ENCODE data around the gene ZNF543.

DNA sequence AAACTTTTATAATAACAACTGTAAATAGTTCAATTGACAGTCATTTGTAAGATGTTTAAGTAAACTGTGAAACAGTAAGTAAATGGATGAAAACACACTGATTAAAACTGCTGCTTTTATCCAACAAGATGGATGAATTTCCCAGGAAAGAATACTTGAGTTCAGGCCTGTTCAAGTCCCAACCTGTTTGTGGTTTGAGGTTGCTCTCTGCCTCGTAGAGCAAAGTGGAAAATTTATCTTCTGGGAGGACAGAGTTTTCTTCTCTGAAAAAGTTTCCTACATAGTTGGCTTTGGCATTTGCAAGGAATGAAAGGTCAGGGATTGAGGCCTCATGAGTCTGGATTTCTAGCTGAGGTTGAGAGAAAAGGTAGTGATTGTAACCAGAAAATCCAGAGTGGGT lies 15.2 kb upstream of the ZNF543 start:
- TF ChIP-seq POLR2A (IDR thresholded peaks at IDR 0.05) = no peak
- TF ChIP-seq, protein P1, sequence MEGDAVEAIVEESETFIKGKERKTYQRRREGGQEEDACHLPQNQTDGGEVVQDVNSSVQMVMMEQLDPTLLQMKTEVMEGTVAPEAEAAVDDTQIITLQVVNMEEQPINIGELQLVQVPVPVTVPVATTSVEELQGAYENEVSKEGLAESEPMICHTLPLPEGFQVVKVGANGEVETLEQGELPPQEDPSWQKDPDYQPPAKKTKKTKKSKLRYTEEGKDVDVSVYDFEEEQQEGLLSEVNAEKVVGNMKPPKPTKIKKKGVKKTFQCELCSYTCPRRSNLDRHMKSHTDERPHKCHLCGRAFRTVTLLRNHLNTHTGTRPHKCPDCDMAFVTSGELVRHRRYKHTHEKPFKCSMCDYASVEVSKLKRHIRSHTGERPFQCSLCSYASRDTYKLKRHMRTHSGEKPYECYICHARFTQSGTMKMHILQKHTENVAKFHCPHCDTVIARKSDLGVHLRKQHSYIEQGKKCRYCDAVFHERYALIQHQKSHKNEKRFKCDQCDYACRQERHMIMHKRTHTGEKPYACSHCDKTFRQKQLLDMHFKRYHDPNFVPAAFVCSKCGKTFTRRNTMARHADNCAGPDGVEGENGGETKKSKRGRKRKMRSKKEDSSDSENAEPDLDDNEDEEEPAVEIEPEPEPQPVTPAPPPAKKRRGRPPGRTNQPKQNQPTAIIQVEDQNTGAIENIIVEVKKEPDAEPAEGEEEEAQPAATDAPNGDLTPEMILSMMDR (IDR thresholded peaks at IDR 0.05 in 4 of 5, conservative IDR thresholded peaks at IDR 0.05 in 1 of 5) = no peak

Data from gastrocnemius medialis (tissue), 4 donors.